Prostate gland (tissue), 2 donors: Measurements from ENCODE around the gene ASTL. TPM values are rescaled to one million over a fixed set of nuclear protein-coding genes. Genes with fewer than 3 reads are reported as not detected.

Source experiments
- DNase-seq: peaks from one replicate; pipeline ENCODE4 v3.0.0-alpha.2; 2019; ENCODE audit warnings: low spot score
- H3K27ac ChIP-seq, 2 donors: fragments of 200-600 bp; sonication (generic); 2 replicates each; pipeline ENCODE4 v1.5.1; 2017 to 2019
- H3K27me3 ChIP-seq: fragments of 200-600 bp; sonication (generic); replicated peaks from 2 replicates; pipeline ENCODE4 v1.5.1; 2019; ENCODE audit not compliant: insufficient read depth
- H3K36me3 ChIP-seq, 2 donors: fragments of 200-600 bp; sonication (generic); 1 replicate in 1 of 2; 2 replicates in 1 of 2; pipeline versions ENCODE4 v1.5.1 to v1.8.1; 2017 to 2019
- H3K4me1 ChIP-seq: fragments of 200-600 bp; sonication (generic); replicated peaks from 2 replicates; pipeline ENCODE4 v1.5.1; 2019
- H3K4me3 ChIP-seq, 2 donors: fragments of 200-600 bp; sonication (generic); 2 replicates each; pipeline ENCODE4 v1.5.1; 2017 to 2019
- H3K9me3 ChIP-seq: fragments of 200-600 bp; sonication (generic); 2 replicates; pipeline ENCODE4 v1.5.1; 2017
- CTCF ChIP-seq, 4 experiments: fragments of 200-600 bp in 2 of 4; fragments of 450-650 bp in 2 of 4; sonication (generic) in 2 of 4; IDR thresholded peaks; 1 replicate in 3 of 4; 2 replicates in 1 of 4; pipeline ENCODE4 v1.5.1; 2016 to 2019; ENCODE audit warnings: antibody characterized with exemption in 4 of 4, mild to moderate bottlenecking in 2 of 4, moderate library complexity in 2 of 4
- POLR2A ChIP-seq: fragments of 450-650 bp; IDR thresholded peaks from one replicate; pipeline ENCODE4 v1.6.1; 2016; ENCODE audit warnings: antibody characterized with exemption, mild to moderate bottlenecking
- POLR2AphosphoS5 ChIP-seq: sonication (generic); formaldehyde crosslinking; IDR thresholded peaks from one replicate; pipeline ENCODE4 v1.6.1; 2017; ENCODE audit warnings: antibody characterized with exemption
- WGBS: methylation state at CpG from one replicate; pipeline ENCODE4 v1.1.5; 2018; 5-methylcytosine and 5-hydroxymethylcytosine counted together
- intact Hi-C: fragments of 100-400 bp; cut with DNase I; formaldehyde crosslinking; loops from one replicate; pipeline ENCODE4 v1.14.2; 2022
- total RNA-seq, 2 donors: library from RNA; depleted of rRNA; stranded (reverse); fragments of >200 nt; gene quantifications; one replicate each; pipeline ENCODE4 v1.1.0, GENCODE V29; 2016

The ASTL gene
- total RNA-seq, 2 donors from 2014 or later: 0.57 TPM; not detected in 1

GRCh38 chr2:96103761-96104486 is 34.4 kb downstream of the ASTL start:
- Histone ChIP-seq H3K27ac (no peak overlapping the region), H3K27me3 (no peaks in the 10 kb centered on the region), H3K9me3 (no peaks in the 10 kb centered on the region), H3K4me3 (no peak overlapping the region), H3K4me1 (no peaks in the 10 kb centered on the region), H3K36me3 (no peaks in the 10 kb centered on the region)
- DNase-seq: no peak
- 49% methylated on average over 6 of the region's 6 CpGs for WGBS
- TF ChIP-seq CTCF (IDR thresholded peaks at IDR 0.05) (no peak), POLR2A (no peak), POLR2AphosphoS5 (no peak)
- intact Hi-C loops: no loop called here

DNA sequence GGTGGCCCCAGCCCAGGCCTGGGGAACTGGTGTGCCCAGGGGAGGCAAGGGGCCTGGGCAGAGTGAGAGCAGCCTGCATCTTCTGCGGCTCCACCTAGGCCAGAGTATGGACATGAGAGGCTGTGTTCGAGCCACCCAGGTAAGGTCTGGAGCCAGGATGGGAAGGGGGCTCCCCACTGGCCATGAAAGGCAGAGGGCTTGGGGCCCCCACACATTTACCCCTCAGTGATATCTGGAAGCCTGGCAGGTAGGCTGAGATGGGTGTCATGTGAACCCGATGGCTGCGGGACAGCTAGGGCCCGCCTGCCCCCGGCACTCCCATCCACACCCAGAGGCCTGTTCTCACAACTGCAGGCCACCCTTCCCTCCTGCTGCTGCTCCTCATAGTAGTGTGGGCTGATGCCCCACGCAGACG is 35.1 kb downstream of the ASTL start:
- Histone ChIP-seq H3K27ac (no peak overlapping the region), H3K4me3 (no peak overlapping the region), H3K36me3 (no peaks in the 10 kb centered on the region), H3K9me3 (no peaks in the 10 kb centered on the region), H3K27me3 (no peaks in the 10 kb centered on the region), H3K4me1 (no peaks in the 10 kb centered on the region)
- no peak for DNase-seq
- intact Hi-C loops: no loop called here
- WGBS: 86% methylated on average over 8 of the region's 8 CpGs
- no peak for TF ChIP-seq POLR2AphosphoS5
- TF ChIP-seq POLR2A: no peak
- no peak for TF ChIP-seq CTCF (IDR thresholded peaks at IDR 0.05)

- 98% methylated on average over 14 of the region's 15 CpGs for WGBS
- H3K4me3 ChIP-seq: no peak overlapping the region
- H3K27ac ChIP-seq: no peak overlapping the region
- no peaks in the 10 kb centered on the region for H3K27me3 ChIP-seq
- TF ChIP-seq POLR2A (no peak), POLR2AphosphoS5 (no peak), CTCF (IDR thresholded peaks at IDR 0.05) (no peak)
- H3K36me3 ChIP-seq: no peaks in the 10 kb centered on the region
- no peaks in the 10 kb centered on the region for H3K4me1 ChIP-seq
- intact Hi-C loops: no loop called here
- no peaks in the 10 kb centered on the region for H3K9me3 ChIP-seq
- DNase-seq: no peak
These were observed 35.6 kb downstream of the ASTL start for GRCh38 chr2:96102596-96103186.

DNA sequence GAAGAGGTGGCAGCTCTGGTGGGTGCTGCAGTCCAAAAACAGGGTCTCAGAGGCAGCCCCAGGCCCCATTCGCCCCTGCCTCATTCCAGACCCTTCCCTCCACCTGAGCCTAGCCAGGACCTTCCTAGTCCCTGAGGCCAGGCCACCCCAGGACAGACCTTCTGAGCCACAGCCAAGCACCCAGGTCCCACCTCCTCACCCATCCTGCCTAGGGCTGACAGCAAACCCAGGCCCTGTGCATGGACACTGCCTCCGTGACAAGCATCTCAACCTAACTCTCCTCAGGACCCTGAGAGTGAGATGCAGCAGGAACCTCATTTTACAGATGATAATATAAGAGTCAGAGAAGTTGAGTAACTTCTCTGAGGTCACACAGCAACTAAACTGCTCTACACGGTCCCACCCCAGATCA is 37.4 kb downstream of the ASTL start:
- H3K4me3 ChIP-seq: no peak overlapping the region
- no peaks in the 10 kb centered on the region for H3K4me1 ChIP-seq
- H3K9me3 ChIP-seq: no peaks in the 10 kb centered on the region
- H3K27me3 ChIP-seq: no peaks in the 10 kb centered on the region
- no peaks in the 10 kb centered on the region for H3K36me3 ChIP-seq
- TF ChIP-seq POLR2AphosphoS5 (no peak), POLR2A (no peak), CTCF (IDR thresholded peaks at IDR 0.05) (no peak)
- intact Hi-C loops: no loop called here
- H3K27ac ChIP-seq: no peak overlapping the region
- 97% methylated on average over 3 of the region's 3 CpGs for WGBS
- no peak for DNase-seq
